IMR-90 (cell line): ENCODE measurements around the gene HYDIN. TPM values are rescaled to one million over a fixed set of nuclear protein-coding genes. Genes with fewer than 3 reads are reported as not detected.

Experiments used
- ATAC-seq: fragments of 200-7000 bp; cut with Tn5 transposase; 2 replicates; pipeline ENCODE4 v1.9.1; 2020; ENCODE audit warnings: low read depth, mild to moderate bottlenecking, moderate library complexity
- BruUV-seq: library from RNA; stranded (reverse); fragments of 400-500 nt; replicated peaks from 2 replicates; lab custom pipeline; 2021; lab: Mats Ljungman, UMichigan
- CTCF ChIA-PET: fragments of 300-600 bp; formaldehyde crosslinking; extraction: SDS; loops from one replicate; lab custom pipeline; 2021; ENCODE audit warnings: antibody characterized with exemption; lab: Yijun Ruan, JAX
- POLR2A ChIA-PET: fragments of 300-600 bp; sonication (Branson Sonifier 250); formaldehyde crosslinking; loops from one replicate; lab custom pipeline; 2022; ENCODE audit warnings: antibody characterized with exemption; ENCODE audit not compliant: unreplicated experiment; lab: Charles Lee
- DNase-seq: peaks from one replicate; pipeline ENCODE4 v3.0.0; 2013
- H2AFZ ChIP-seq: replicated peaks from 2 replicates; pipeline ENCODE3; 2013; ENCODE audit warnings: low read length, mild to moderate bottlenecking; ENCODE audit not compliant: poor library complexity
- H2AK5ac ChIP-seq: 2 replicates; pipeline ENCODE4 v1.6.1; 2013; ENCODE audit warnings: low read depth, low read length, inconsistent platforms
- H2AK9ac ChIP-seq: replicated peaks from 2 replicates; pipeline ENCODE3; 2013; ENCODE audit warnings: mild to moderate bottlenecking, low read depth, low read length, moderate library complexity; ENCODE audit not compliant: poor library complexity
- H2BK120ac ChIP-seq: 2 replicates; pipeline ENCODE4 v1.6.1; 2013; ENCODE audit warnings: low read depth, low read length, inconsistent platforms
- H2BK15ac ChIP-seq: 3 replicates; pipeline ENCODE4 v1.6.1; 2013; ENCODE audit warnings: low read depth, low read length, inconsistent platforms
- H2BK20ac ChIP-seq: 2 replicates; pipeline ENCODE4 v1.6.1; 2013; ENCODE audit warnings: low read depth, mild to moderate bottlenecking, inconsistent platforms, low read length, moderate library complexity
- H2BK5ac ChIP-seq: 2 replicates; pipeline ENCODE4 v1.6.1; 2013; ENCODE audit warnings: mild to moderate bottlenecking, low read depth, low read length, inconsistent platforms; ENCODE audit not compliant: poor library complexity, severe bottlenecking
- H3K14ac ChIP-seq: replicated peaks from 2 replicates; pipeline ENCODE4 v1.6.1; 2013; ENCODE audit warnings: low read depth, low read length, inconsistent platforms
- H3K18ac ChIP-seq: 2 replicates; pipeline ENCODE4 v1.6.1; 2013; ENCODE audit warnings: low read depth, low read length, control low read depth
- H3K23ac ChIP-seq: 2 replicates; pipeline ENCODE4 v1.6.1; 2013; ENCODE audit warnings: low read depth, low read length, inconsistent platforms
- H3K27ac ChIP-seq: 2 replicates; pipeline ENCODE4 v1.5.1; 2013; ENCODE audit warnings: mild to moderate bottlenecking, control low read depth, low read length; ENCODE audit not compliant: insufficient read depth
- H3K27me3 ChIP-seq: 2 replicates; pipeline ENCODE4 v1.6.1; 2013; ENCODE audit warnings: low read length; ENCODE audit not compliant: control insufficient read depth, insufficient read depth
- H3K36me3 ChIP-seq: 2 replicates; pipeline ENCODE4 v1.6.1; 2013; ENCODE audit warnings: low read length, mixed read lengths; ENCODE audit not compliant: control insufficient read depth, insufficient read depth
- H3K4ac ChIP-seq: 2 replicates; pipeline ENCODE4 v1.6.1; 2013; ENCODE audit warnings: low read depth, low read length, inconsistent platforms
- H3K4me1 ChIP-seq: 2 replicates; pipeline ENCODE4 v1.6.1; 2013; ENCODE audit warnings: low read length, mixed read lengths; ENCODE audit not compliant: control insufficient read depth, insufficient read depth
- H3K4me2 ChIP-seq: 2 replicates; pipeline ENCODE4 v1.6.1; 2013; ENCODE audit warnings: low read depth, mild to moderate bottlenecking, control low read depth, low read length, moderate library complexity
- H3K4me3 ChIP-seq: 2 replicates; pipeline ENCODE4 v1.5.1; 2013; ENCODE audit warnings: low read depth, mild to moderate bottlenecking, control low read depth, low read length, moderate library complexity; ENCODE audit not compliant: insufficient read depth
- H3K56ac ChIP-seq: 2 replicates; pipeline ENCODE4 v1.6.1; 2013; ENCODE audit warnings: low read length, inconsistent platforms; ENCODE audit not compliant: insufficient read depth; ENCODE audit errors: extremely low read depth
- H3K79me1 ChIP-seq, 2 experiments: 2 replicates each; pipeline ENCODE4 v1.6.1; 2013; ENCODE audit warnings: low read length in 2 of 2, inconsistent platforms in 1 of 2, low read depth in 1 of 2
- H3K9ac ChIP-seq: 2 replicates; pipeline ENCODE4 v1.6.1; 2013; ENCODE audit warnings: low read depth, low read length, control low read depth
- H3K9me1 ChIP-seq: 2 replicates; pipeline ENCODE4 v1.6.1; 2013; ENCODE audit warnings: low read length, inconsistent platforms; ENCODE audit not compliant: insufficient read depth
- H3K9me3 ChIP-seq: 2 replicates; pipeline ENCODE4 v1.6.1; 2013; ENCODE audit warnings: low read length; ENCODE audit not compliant: control insufficient read depth, insufficient read depth
- H4K20me1 ChIP-seq: 2 replicates; pipeline ENCODE4 v1.6.1; 2013; ENCODE audit warnings: low read length, inconsistent platforms; ENCODE audit not compliant: insufficient read depth
- H4K5ac ChIP-seq: 2 replicates; pipeline ENCODE4 v1.6.1; 2013; ENCODE audit warnings: mild to moderate bottlenecking, low read depth, low read length, control low read depth
- H4K8ac ChIP-seq, 2 experiments: 2 replicates each; pipeline ENCODE4 v1.6.1; 2013; ENCODE audit warnings: low read depth in 2 of 2, low read length in 2 of 2, control low read depth in 1 of 2, inconsistent platforms in 1 of 2
- H4K91ac ChIP-seq: 2 replicates; pipeline ENCODE4 v1.6.1; 2013; ENCODE audit warnings: low read depth, low read length, inconsistent platforms; ENCODE audit not compliant: insufficient read depth
- BHLHE40 ChIP-seq: fragments of 150-350 bp; IDR thresholded peaks from 2 replicates; pipeline ENCODE4 v1.6.1; 2016; ENCODE audit warnings: mild to moderate bottlenecking, low read depth, low read length
- CHD1 ChIP-seq: IDR thresholded peaks from 2 replicates; pipeline ENCODE4 v1.6.1; 2012; ENCODE audit warnings: low read depth, low read length, improper control_type of control experiment
- MXI1 ChIP-seq: IDR thresholded peaks from 2 replicates; pipeline ENCODE4 v1.6.1; 2012; ENCODE audit warnings: low read depth, mild to moderate bottlenecking, low read length, moderate library complexity, borderline replicate concordance
- NFE2L2 ChIP-seq: fragments of 150-350 bp; IDR thresholded peaks from 2 replicates; pipeline ENCODE4 v1.6.1; 2016; ENCODE audit warnings: low read depth, mild to moderate bottlenecking, low read length
- RAD21 ChIP-seq: IDR thresholded peaks from 2 replicates; pipeline ENCODE4 v1.6.1; 2012; ENCODE audit warnings: low read length, improper control_type of control experiment
- RCOR1 ChIP-seq: IDR thresholded peaks from 2 replicates; pipeline ENCODE4 v1.6.1; 2012; ENCODE audit warnings: mild to moderate bottlenecking, low read length, improper control_type of control experiment; ENCODE audit not compliant: insufficient replicate concordance
- SMC3 ChIP-seq: fragments of 150-350 bp; IDR thresholded peaks from 2 replicates; pipeline ENCODE4 v1.6.1; 2016; ENCODE audit warnings: low read depth, mild to moderate bottlenecking, antibody characterized with exemption, low read length, moderate library complexity
- WGBS, 2 experiments: methylation state at CpG; one replicate each; pipeline versions ENCODE4 v1.1.5 to v1.1.7; 2013; ENCODE audit warnings: missing lambda C conversion rate in 2 of 2; ENCODE audit not compliant: insufficient read length in 1 of 2; ENCODE audit errors: extremely low coverage in 2 of 2; 5-methylcytosine and 5-hydroxymethylcytosine counted together
- dilution Hi-C: fragments of 300-500 bp; cut with HindIII; formaldehyde crosslinking; loops from one replicate; pipeline ENCODE4 v1.14.3; 2018; ENCODE audit warnings: low sequenced_read_pairs; ENCODE audit not compliant: unreplicated experiment
- in situ Hi-C: fragments of 300-500 bp; cut with MboI; formaldehyde crosslinking; loops from 3 replicates; pipeline ENCODE4 v1.14.3; 2019; ENCODE audit warnings: low sequenced_read_pairs, inconsistent platforms, mixed read lengths
- intact Hi-C: fragments of 100-400 bp; cut with micrococcal nuclease; formaldehyde crosslinking; loops from 2 replicates; pipeline ENCODE4 v1.10.0; 2022
- polyA plus RNA-seq, 3 experiments: library from polyadenylated mRNA; depleted of rRNA; stranded (reverse); fragments of >200 nt; gene quantifications; 2 replicates each; pipeline ENCODE4 v1.2.3, GENCODE V29; 2012; ENCODE audit warnings: low replicate concordance in 1 of 3
- total RNA-seq: library from RNA; depleted of rRNA; stranded (reverse); fragments of >200 nt; gene quantifications from 2 replicates; pipeline ENCODE4 v1.2.3, GENCODE V29; 2012
- TF ChIP-seq, protein P1 (sequence below): fragments of 150-350 bp; IDR thresholded peaks from 2 replicates; pipeline ENCODE4 v1.6.1; 2017; ENCODE audit warnings: mild to moderate bottlenecking, antibody characterized with exemption, low read length, low read depth

The HYDIN gene
- total and polyA plus RNA-seq, 2 of the 4 experiments (the other 2 are of a cell fraction) = 0.18 to 0.27 TPM

DNA sequence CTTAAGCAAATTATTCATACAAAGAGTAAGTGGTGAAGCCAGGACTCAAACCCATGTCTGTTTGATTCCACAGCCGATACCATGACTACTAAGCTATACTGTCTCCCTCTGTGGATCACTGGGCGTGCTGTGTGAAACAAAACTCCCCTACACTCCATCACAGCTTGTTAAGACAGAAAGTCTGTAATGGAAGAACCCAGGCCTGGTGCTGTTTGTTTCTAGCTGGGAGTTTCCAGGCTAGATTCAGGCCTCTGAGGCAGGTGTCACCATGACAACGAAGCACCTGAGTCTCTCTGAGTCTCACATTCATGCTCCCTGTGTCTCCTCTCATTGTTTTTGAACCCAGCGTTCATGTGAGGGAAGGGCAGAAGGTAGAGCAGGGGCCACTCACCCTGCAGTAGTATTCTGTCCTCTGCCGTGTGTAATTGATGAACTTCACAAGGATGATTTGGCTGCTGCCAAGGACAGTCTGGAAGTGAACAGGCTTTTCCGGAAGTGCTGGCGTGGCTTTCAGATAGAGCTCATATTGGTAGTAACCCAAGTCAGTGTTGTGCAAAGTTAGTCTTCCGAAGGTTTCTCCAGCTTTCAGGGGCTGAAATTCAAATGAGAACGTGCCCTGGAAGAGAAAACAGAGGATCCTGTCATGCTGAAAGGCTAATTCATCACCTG, 421.0 kb downstream of the HYDIN start:
- no peak overlapping the region for H4K8ac ChIP-seq
- H3K4me2 ChIP-seq = no peak overlapping the region
- H2AFZ ChIP-seq = no peak overlapping the region
- no peak overlapping the region for H2BK120ac ChIP-seq
- no peak overlapping the region for H2BK5ac ChIP-seq
- H3K27ac ChIP-seq = no peak overlapping the region
- H3K9me1 ChIP-seq = peaks cover 6% of the 10 kb centered on the region; the same call in 1 of the 2 replicates
- H4K91ac ChIP-seq = no peak overlapping the region
- H2BK15ac ChIP-seq = no peak overlapping the region
- no peak overlapping the region for H4K5ac ChIP-seq
- H4K20me1 ChIP-seq = no peaks in the 10 kb centered on the region
- peaks cover 6% of the 10 kb centered on the region; the same call in 1 of the 2 replicates for H3K4me1 ChIP-seq
- no peak overlapping the region for H3K9ac ChIP-seq
- H2AK9ac ChIP-seq = no peak overlapping the region
- no peak overlapping the region for H2BK20ac ChIP-seq
- intact Hi-C loops = no loop called here
- TF ChIP-seq RAD21 = no peak
- TF ChIP-seq MXI1 = no peak
- TF ChIP-seq, protein P1, sequence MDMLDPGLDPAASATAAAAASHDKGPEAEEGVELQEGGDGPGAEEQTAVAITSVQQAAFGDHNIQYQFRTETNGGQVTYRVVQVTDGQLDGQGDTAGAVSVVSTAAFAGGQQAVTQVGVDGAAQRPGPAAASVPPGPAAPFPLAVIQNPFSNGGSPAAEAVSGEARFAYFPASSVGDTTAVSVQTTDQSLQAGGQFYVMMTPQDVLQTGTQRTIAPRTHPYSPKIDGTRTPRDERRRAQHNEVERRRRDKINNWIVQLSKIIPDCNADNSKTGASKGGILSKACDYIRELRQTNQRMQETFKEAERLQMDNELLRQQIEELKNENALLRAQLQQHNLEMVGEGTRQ = no peak
- TF ChIP-seq BHLHE40 = no peak
- no peak for TF ChIP-seq NFE2L2
- no peak for TF ChIP-seq RCOR1
- no peak for TF ChIP-seq CHD1
- no peak for TF ChIP-seq SMC3
- H3K4ac ChIP-seq = no peak overlapping the region
- CTCF ChIA-PET = no interaction called here
- ATAC-seq = no peak
- H3K36me3 ChIP-seq = no peaks in the 10 kb centered on the region
- peaks cover 2% of the 10 kb centered on the region; the same call in 1 of the 2 replicates for H3K27me3 ChIP-seq
- DNase-seq = no peak
- no peak overlapping the region for H3K14ac ChIP-seq
- no peak overlapping the region for H3K56ac ChIP-seq
- WGBS, 2 experiments = 40% methylated on average over 2 of the region's 9 CpGs; no CpG with 5 or more reads in 1 of the 2 experiments
- H3K4me3 ChIP-seq = no peak overlapping the region
- H2AK5ac ChIP-seq = no peak overlapping the region
- no peak overlapping the region for H3K18ac ChIP-seq
- no peaks in the 10 kb centered on the region for H3K9me3 ChIP-seq
- no peaks in the 10 kb centered on the region for H3K79me1 ChIP-seq
- dilution Hi-C loops = no loop called here
- H3K23ac ChIP-seq = no peak overlapping the region
- no TSS peak for BruUV-seq
- in situ Hi-C loops = no loop called here
- POLR2A ChIA-PET = no interaction called here
